ENCODE measurements around the gene MMS22L.

The MMS22L gene

GRCh38 chr6:97102145-97102790 lies 180.7 kb downstream of the MMS22L start:
- no peaks in the 10 kb centered on the region for H3K9me3 ChIP-seq
- H3K27ac ChIP-seq = no peak overlapping the region
- H3K27me3 ChIP-seq = no peaks in the 10 kb centered on the region
- no peak overlapping the region for H3K4me3 ChIP-seq
- intact Hi-C loops (cut with DNase I; ENCODE audit: low total_unique reads) = no loop called here
- H3K36me3 ChIP-seq = no peaks in the 10 kb centered on the region
- DNase-seq = no peak
- H3K4me1 ChIP-seq = no peaks in the 10 kb centered on the region
- no peak for TF ChIP-seq CTCF (IDR thresholded peaks at IDR 0.05)

GRCh38 chr6:97100696-97101095 lies 182.3 kb downstream of the MMS22L start:
- intact Hi-C loops (cut with DNase I; ENCODE audit: low total_unique reads) = no loop called here
- Histone ChIP-seq H3K9me3 (no peaks in the 10 kb centered on the region), H3K36me3 (no peaks in the 10 kb centered on the region), H3K27ac (no peak overlapping the region), H3K4me3 (no peak overlapping the region), H3K4me1 (no peaks in the 10 kb centered on the region), H3K27me3 (no peaks in the 10 kb centered on the region)
- DNase-seq = no peak
- TF ChIP-seq CTCF (IDR thresholded peaks at IDR 0.05) = no peak

- H3K27ac ChIP-seq = no peak overlapping the region
- no peaks in the 10 kb centered on the region for H3K27me3 ChIP-seq
- no peak overlapping the region for H3K4me3 ChIP-seq
- no peak for TF ChIP-seq CTCF (IDR thresholded peaks at IDR 0.05)
- H3K9me3 ChIP-seq = no peaks in the 10 kb centered on the region
- H3K4me1 ChIP-seq = no peaks in the 10 kb centered on the region
- H3K36me3 ChIP-seq = no peaks in the 10 kb centered on the region
- DNase-seq = no peak
- intact Hi-C loops (cut with DNase I; ENCODE audit: low total_unique reads) = no loop called here
These were observed 185.7 kb downstream of the MMS22L start for GRCh38 chr6:97097068-97098047.

GRCh38 chr6:97095311-97095850 lies 187.6 kb downstream of the MMS22L start:
- no peak overlapping the region for H3K27ac ChIP-seq
- TF ChIP-seq CTCF (IDR thresholded peaks at IDR 0.05) = no peak
- H3K36me3 ChIP-seq = no peaks in the 10 kb centered on the region
- no peaks in the 10 kb centered on the region for H3K27me3 ChIP-seq
- H3K4me1 ChIP-seq = no peaks in the 10 kb centered on the region
- DNase-seq = no peak
- H3K9me3 ChIP-seq = no peaks in the 10 kb centered on the region
- H3K4me3 ChIP-seq = no peak overlapping the region
- intact Hi-C loops (cut with DNase I; ENCODE audit: low total_unique reads) = no loop called here

GRCh38 chr6:97094376-97094775 lies 188.6 kb downstream of the MMS22L start:
- intact Hi-C loops (cut with DNase I; ENCODE audit: low total_unique reads) = no loop called here
- Histone ChIP-seq H3K27me3 (no peaks in the 10 kb centered on the region), H3K27ac (no peak overlapping the region), H3K4me3 (no peak overlapping the region), H3K9me3 (no peaks in the 10 kb centered on the region), H3K4me1 (no peaks in the 10 kb centered on the region), H3K36me3 (no peaks in the 10 kb centered on the region)
- no peak for DNase-seq
- no peak for TF ChIP-seq CTCF (IDR thresholded peaks at IDR 0.05)
